Smooth muscle cell (in vitro differentiated cells): Measurements from ENCODE around the gene RHBDD2. TPM values are rescaled to one million over a fixed set of nuclear protein-coding genes. Genes with fewer than 3 reads are reported as not detected.
A peak's percentile ranks its signal among the peaks of the same experiment; 100 is the strongest.
"Not testable (repeated sequence)": the region's sequence is repeated elsewhere in the genome, so short reads cannot be mapped to it uniquely, and the experiment has no call there.

Experiments used
- DNase-seq: peaks from one replicate; lab custom pipeline; 2025; ENCODE audit not compliant: unreplicated experiment; lab: John Stamatoyannopoulos, UW
- H2AFZ ChIP-seq: fragments of 200-600 bp; sonication (generic); 2 replicates; pipeline ENCODE4 v1.6.0; 2016; ENCODE audit warnings: antibody characterized with exemption, low read depth, mild to moderate bottlenecking
- H3F3A ChIP-seq: fragments of 200-600 bp; sonication (generic); 2 replicates; pipeline ENCODE4 v1.6.0; 2017; ENCODE audit warnings: antibody characterized with exemption, low read depth
- H3K27ac ChIP-seq: fragments of 200-600 bp; sonication (generic); 2 replicates; pipeline ENCODE4 v1.5.1; 2016; ENCODE audit warnings: low read depth, mild to moderate bottlenecking
- H3K27me3 ChIP-seq: fragments of 200-600 bp; sonication (generic); 2 replicates; pipeline ENCODE4 v1.6.1; 2016; ENCODE audit warnings: low read depth, mild to moderate bottlenecking
- H3K36me3 ChIP-seq: fragments of 200-600 bp; sonication (generic); 2 replicates; pipeline ENCODE4 v1.5.1; 2016; ENCODE audit warnings: low read depth
- H3K4me1 ChIP-seq: fragments of 200-600 bp; sonication (generic); 2 replicates; pipeline ENCODE4 v1.5.1; 2016; ENCODE audit warnings: low read depth
- H3K4me2 ChIP-seq: fragments of 200-600 bp; sonication (generic); 2 replicates; pipeline ENCODE4 v1.6.0; 2016; ENCODE audit warnings: mild to moderate bottlenecking
- H3K4me3 ChIP-seq: fragments of 200-600 bp; sonication (generic); 2 replicates; pipeline ENCODE4 v1.5.1; 2016; ENCODE audit warnings: mild to moderate bottlenecking
- H3K79me2 ChIP-seq: fragments of 200-600 bp; sonication (generic); 2 replicates; pipeline ENCODE4 v1.6.0; 2016; ENCODE audit warnings: low read depth, mild to moderate bottlenecking
- H3K9ac ChIP-seq: fragments of 200-600 bp; sonication (generic); 2 replicates; pipeline ENCODE4 v1.6.0; 2016; ENCODE audit warnings: low read depth
- H3K9me3 ChIP-seq: fragments of 200-600 bp; sonication (generic); replicated peaks from 2 replicates; pipeline ENCODE4 v1.5.1; 2016; ENCODE audit warnings: low read depth
- H4K20me1 ChIP-seq: fragments of 200-600 bp; sonication (generic); 2 replicates; pipeline ENCODE4 v1.6.0; 2016; ENCODE audit warnings: low read depth
- CTCF ChIP-seq: fragments of 200-600 bp; sonication (generic); IDR thresholded peaks from 2 replicates; pipeline ENCODE4 v1.5.1; 2017; ENCODE audit warnings: borderline replicate concordance, mild to moderate bottlenecking, antibody characterized with exemption; ENCODE audit not compliant: insufficient read depth, poor library complexity, severe bottlenecking
- WGBS: methylation state at CpG from one replicate; pipeline ENCODE4 v1.1.7; 2016; ENCODE audit warnings: low lambda C conversion rate; 5-methylcytosine and 5-hydroxymethylcytosine counted together
- polyA plus RNA-seq: library from polyadenylated mRNA; unstranded; fragments of >200 nt; fragmentation: Nextera tagmentation; extraction: Ambion mirVana; gene quantifications from 2 replicates; pipeline ENCODE4 v1.2.1, GENCODE V29; 2016
- total RNA-seq: library from RNA; depleted of rRNA; stranded (reverse); fragments of >200 nt; gene quantifications from 2 replicates; pipeline ENCODE4 v1.2.3, GENCODE V29; 2014

The RHBDD2 gene
- total and polyA plus RNA-seq, 2 experiments from 2014 or later: 43.9 to 105 TPM

DNA sequence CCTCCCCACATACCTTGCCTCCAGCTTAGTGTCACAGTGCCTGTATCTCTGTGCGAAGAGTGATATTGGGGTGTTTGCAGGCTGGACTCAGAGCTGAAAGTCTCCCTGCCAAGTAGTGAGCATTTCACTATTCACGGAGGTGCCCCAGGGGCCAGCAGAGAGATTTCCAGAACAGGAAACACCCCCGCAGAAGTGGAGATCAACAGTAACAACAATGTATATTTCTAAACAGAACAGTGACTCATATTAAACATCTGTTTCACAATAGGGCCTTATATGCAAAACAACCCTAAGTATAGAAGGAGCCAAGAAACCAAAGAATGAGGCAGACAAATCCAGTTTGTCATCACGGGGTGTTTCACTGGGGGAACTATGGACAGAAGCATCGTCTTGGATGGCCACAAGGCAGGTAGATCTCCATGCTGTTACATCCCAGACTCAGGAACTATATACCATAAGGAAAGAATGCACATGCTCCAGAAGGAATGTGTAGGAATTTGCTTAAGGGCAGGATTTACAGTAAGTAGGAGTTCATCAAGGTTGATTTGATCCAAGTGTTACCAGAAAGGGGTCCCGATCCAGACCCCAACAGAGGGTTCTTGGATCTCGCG lies 35.9 kb upstream of the RHBDD2 start:
- H3K4me1 ChIP-seq: no peaks in the 10 kb centered on the region
- H3K27me3 ChIP-seq: no peaks in the 10 kb centered on the region
- no peak for TF ChIP-seq CTCF
- peaks cover 3% of the 10 kb centered on the region for H3F3A ChIP-seq
- H2AFZ ChIP-seq: peak overlapping the region; percentile 31
- peak overlapping the region; percentile 28 for H3K4me3 ChIP-seq
- H3K36me3 ChIP-seq: no peaks in the 10 kb centered on the region
- no peaks in the 10 kb centered on the region for H3K79me2 ChIP-seq
- peak overlapping the region; percentile 95 for H3K27ac ChIP-seq
- peak; percentile 7 for DNase-seq
- no peaks in the 10 kb centered on the region for H4K20me1 ChIP-seq
- no peaks in the 10 kb centered on the region for H3K9me3 ChIP-seq
- peak overlapping the region; percentile 82 for H3K4me2 ChIP-seq
- peak overlapping the region; percentile 81 for H3K9ac ChIP-seq
- 39% methylated on average over 8 of the region's 8 CpGs for WGBS

DNA sequence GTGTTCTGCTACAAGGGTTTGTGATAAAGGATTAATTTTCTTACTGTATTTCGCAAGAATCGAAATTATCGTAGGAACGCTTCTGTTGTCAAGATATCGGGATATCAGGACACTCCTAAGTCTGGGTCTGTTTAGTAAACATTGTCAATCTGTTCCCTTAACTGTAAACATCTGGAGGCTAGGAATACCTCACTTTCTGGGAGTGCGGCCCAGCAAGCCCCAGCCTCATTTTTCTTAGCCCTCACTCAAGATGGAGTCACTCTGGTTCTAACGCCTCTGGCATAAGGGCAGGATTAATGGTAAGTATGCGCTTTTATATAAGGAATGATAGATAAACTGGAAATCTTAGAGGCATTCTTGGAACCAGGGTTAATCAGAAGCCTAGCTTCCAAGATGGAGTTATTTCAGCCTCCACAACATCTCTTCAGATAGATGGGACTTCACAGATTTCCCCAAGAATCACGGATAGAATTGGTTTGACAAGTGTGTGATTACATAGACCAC lies 35.2 kb upstream of the RHBDD2 start:
- Histone ChIP-seq H4K20me1 (no peaks in the 10 kb centered on the region), H3K27me3 (no peaks in the 10 kb centered on the region), H3K79me2 (no peaks in the 10 kb centered on the region), H3K27ac (peak overlapping the region; percentile 95), H3K9me3 (no peaks in the 10 kb centered on the region), H3K4me1 (no peaks in the 10 kb centered on the region), H2AFZ (no peak overlapping the region), H3K36me3 (no peaks in the 10 kb centered on the region), H3F3A (peaks cover 3% of the 10 kb centered on the region), H3K4me3 (no peak overlapping the region), H3K9ac (no peak overlapping the region), H3K4me2 (no peak overlapping the region)
- TF ChIP-seq CTCF: no peak
- no peak for DNase-seq
- WGBS: 83% methylated on average over 9 of the region's 9 CpGs

DNA sequence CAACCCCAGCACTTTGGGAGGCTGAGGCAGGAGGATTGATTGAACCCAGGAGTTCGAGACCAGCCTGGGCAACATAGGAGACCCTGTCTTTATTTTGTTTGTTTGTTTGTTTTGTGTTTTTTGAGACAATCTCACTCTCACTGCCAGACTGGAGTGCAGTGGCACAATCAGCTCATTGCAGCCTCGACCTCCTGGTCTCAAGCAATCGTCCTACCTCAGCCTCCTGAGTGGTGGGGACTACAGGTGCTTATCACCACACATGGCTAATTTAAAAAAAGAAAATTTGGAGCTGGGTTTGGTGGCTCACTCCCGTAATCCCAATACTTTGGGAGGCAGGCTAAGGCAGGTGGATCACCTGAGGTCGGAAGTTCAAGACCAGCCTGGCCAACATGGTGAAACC lies 34.7 kb upstream of the RHBDD2 start:
- Histone ChIP-seq H3K27ac (no peak overlapping the region), H2AFZ (no peak overlapping the region), H3K79me2 (no peaks in the 10 kb centered on the region), H3K4me1 (no peaks in the 10 kb centered on the region), H3K4me3 (no peak overlapping the region), H3K27me3 (no peaks in the 10 kb centered on the region), H3F3A (peaks cover 3% of the 10 kb centered on the region), H4K20me1 (no peaks in the 10 kb centered on the region), H3K9me3 (no peaks in the 10 kb centered on the region), H3K4me2 (no peak overlapping the region), H3K36me3 (no peaks in the 10 kb centered on the region), H3K9ac (no peak overlapping the region)
- TF ChIP-seq CTCF: no peak
- DNase-seq: no peak
- 96% methylated on average over 5 of the region's 5 CpGs for WGBS

GRCh38 chr7:75845132-75845531 lies 33.7 kb upstream of the RHBDD2 start:
- not testable (repeated sequence) for H3K9me3 ChIP-seq, H3K36me3 ChIP-seq, H3F3A ChIP-seq, H3K79me2 ChIP-seq, H3K27me3 ChIP-seq, H3K4me2 ChIP-seq, H4K20me1 ChIP-seq, H3K4me1 ChIP-seq, H2AFZ ChIP-seq, H3K4me3 ChIP-seq, H3K27ac ChIP-seq, DNase-seq, H3K9ac ChIP-seq
- WGBS: 94% methylated on average over 6 of the region's 6 CpGs
